ENCODE measurements around the gene PLA2G2F.

PLA2G2F gene

DNA sequence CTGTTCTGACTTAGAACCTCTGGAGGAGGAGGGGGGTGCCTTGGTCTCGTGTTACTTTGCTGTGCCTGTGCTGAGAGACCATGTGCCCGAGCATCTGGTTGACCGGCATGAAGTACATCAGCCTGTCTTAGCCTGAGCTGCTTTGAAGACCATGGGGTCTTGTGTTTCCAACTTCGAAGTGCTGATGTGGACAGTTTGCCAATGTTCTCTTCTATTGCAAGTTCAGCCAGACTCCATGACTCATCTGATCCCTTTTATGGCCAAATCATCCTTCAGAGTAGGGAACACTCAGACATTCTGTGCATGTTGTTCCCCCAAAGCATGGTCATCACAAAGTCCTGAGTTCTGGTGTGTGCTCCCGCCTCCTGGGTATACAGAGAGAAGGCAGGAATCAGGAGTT is 53.2 kb downstream of the PLA2G2F start:
- no peak for DNase-seq

GRCh38 chr1:20192871-20193411 is 53.8 kb downstream of the PLA2G2F start:
- no peak for DNase-seq

- no peak for DNase-seq
Measured at GRCh38 chr1:20194224-20194623, 55.1 kb downstream of the PLA2G2F start.

- DNase-seq: peak; percentile 78
Measured at GRCh38 chr1:20194757-20195461, 55.8 kb downstream of the PLA2G2F start.

GRCh38 chr1:20195462-20195780 is 56.3 kb downstream of the PLA2G2F start:
- no peak for DNase-seq

DNA sequence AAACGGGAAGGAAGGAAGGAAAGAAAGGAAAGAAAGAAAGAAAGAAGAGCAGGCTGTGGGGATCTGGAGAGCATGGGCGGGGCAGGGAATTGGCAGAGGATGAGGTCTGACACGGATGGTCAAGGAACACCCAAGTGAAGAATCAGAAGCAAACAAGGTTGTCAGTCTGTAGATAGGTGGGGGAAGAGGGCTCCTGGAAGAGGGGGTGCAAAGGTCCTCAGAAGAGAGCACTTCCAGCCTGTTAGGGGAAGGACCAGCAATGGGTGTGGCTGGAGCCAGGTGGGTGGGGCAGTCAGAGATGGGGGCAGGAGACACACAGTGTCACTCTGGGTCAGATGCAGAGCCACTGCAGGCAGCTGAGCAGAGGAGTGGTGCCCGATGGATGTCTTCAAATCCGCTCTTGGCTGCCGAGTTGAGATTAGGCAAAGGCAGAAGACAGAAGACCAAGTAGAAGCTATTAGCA is 58.2 kb downstream of the PLA2G2F start:
- no peak for DNase-seq

GRCh38 chr1:20198296-20198695 is 59.2 kb downstream of the PLA2G2F start:
- DNase-seq: no peak

GRCh38 chr1:20198918-20199317 is 59.8 kb downstream of the PLA2G2F start:
- DNase-seq: no peak

GRCh38 chr1:20199403-20199802 is 60.3 kb downstream of the PLA2G2F start:
- no peak for DNase-seq

DNA sequence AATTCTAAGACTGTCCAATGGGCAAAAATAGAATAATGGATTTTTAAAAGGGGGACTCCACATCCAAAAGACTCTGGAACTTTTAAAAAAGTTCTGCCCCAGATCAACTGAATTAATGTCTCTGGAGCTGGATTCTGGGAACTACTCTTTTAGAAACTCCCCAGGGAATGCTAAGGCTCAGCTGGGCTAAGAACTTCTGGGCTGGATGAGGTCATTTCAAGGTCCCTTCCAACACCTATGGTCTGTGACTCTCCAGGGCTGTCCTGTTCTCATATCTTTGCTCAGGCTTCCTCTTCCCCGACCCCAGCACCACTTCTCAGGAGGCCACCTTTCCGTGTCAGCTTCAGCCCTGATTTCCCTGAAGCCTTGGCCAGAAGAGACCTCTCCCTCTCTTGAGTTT is 60.7 kb downstream of the PLA2G2F start:
- no peak for DNase-seq

Measured in activated T-cell treated with anti-CD3 and anti-CD28 coated beads, Interleukin-2, amount 50 U/mL, for 1 hour (primary cell).